SU-DHL-6 (cell line): Measurements from ENCODE around the gene TRAPPC2L.

Experiments used
- H2AFZ ChIP-seq: fragments of 200-600 bp; sonication (generic); 2 replicates; pipeline ENCODE4 v1.6.1; 2014; ENCODE audit warnings: low read depth, mild to moderate bottlenecking, moderate library complexity, mixed read lengths, antibody characterized with exemption, low read length; ENCODE audit not compliant: severe bottlenecking
- H3F3A ChIP-seq: fragments of 200-600 bp; shearing (Covaris generic); 2 replicates; pipeline ENCODE4 v1.6.0; 2016; ENCODE audit warnings: antibody characterized with exemption, mild to moderate bottlenecking; ENCODE audit not compliant: insufficient read depth
- H3K27ac ChIP-seq: fragments of 200-600 bp; sonication (generic); 2 replicates; pipeline ENCODE4 v1.5.1; 2016; ENCODE audit warnings: low read depth, mild to moderate bottlenecking, low read length, moderate library complexity, mixed read lengths
- H3K27me3 ChIP-seq: fragments of 200-600 bp; sonication (generic), shearing (Covaris generic); 2 replicates; pipeline ENCODE4 v1.6.0; 2014; ENCODE audit warnings: mild to moderate bottlenecking, low read length
- H3K36me3 ChIP-seq: fragments of 200-600 bp; sonication (generic); 2 replicates; pipeline ENCODE4 v1.6.1; 2014; ENCODE audit warnings: mild to moderate bottlenecking, low read length, mixed read lengths
- H3K4me2 ChIP-seq: fragments of 300-600, 200-600 bp; shearing (Covaris generic), sonication (generic); 2 replicates; pipeline ENCODE4 v1.6.0; 2014; ENCODE audit warnings: low read length, low read depth, mild to moderate bottlenecking; ENCODE audit not compliant: poor library complexity, severe bottlenecking
- H3K4me3 ChIP-seq: fragments of 200-600 bp; sonication (generic); 2 replicates; pipeline ENCODE4 v1.5.1; 2014; ENCODE audit warnings: antibody characterized with exemption, low read length, mild to moderate bottlenecking, mixed read lengths; ENCODE audit not compliant: insufficient read depth, poor library complexity, severe bottlenecking
- H3K79me2 ChIP-seq: fragments of 200-600 bp; sonication (generic); 2 replicates; pipeline ENCODE4 v1.6.1; 2014; ENCODE audit warnings: mild to moderate bottlenecking, low read length, moderate library complexity; ENCODE audit not compliant: insufficient read depth
- H3K9ac ChIP-seq: fragments of 200-600 bp; sonication (generic); 2 replicates; pipeline ENCODE4 v1.7.0; 2014; ENCODE audit warnings: mild to moderate bottlenecking, low read length
- H3K9me2 ChIP-seq: fragments of 200-600 bp; sonication (generic); replicated peaks from 2 replicates; pipeline ENCODE4 v1.6.1; 2014; ENCODE audit warnings: low read length; ENCODE audit not compliant: insufficient read depth
- H3K9me3 ChIP-seq: fragments of 200-600 bp; sonication (generic); 2 replicates; pipeline ENCODE4 v1.6.1; 2014; ENCODE audit warnings: low read length, mixed read lengths; ENCODE audit not compliant: insufficient read depth
- H4K20me1 ChIP-seq: fragments of 200-600 bp; sonication (generic); 2 replicates; pipeline ENCODE4 v1.6.1; 2014; ENCODE audit warnings: low read depth, mild to moderate bottlenecking, antibody characterized with exemption, low read length, moderate library complexity, mixed read lengths
- EZH2phosphoT487 ChIP-seq: fragments of 200-600 bp; sonication (generic), shearing (Covaris generic); conservative IDR thresholded peaks from 2 replicates; pipeline ENCODE4 v1.6.1; 2018; ENCODE audit warnings: mild to moderate bottlenecking, antibody characterized with exemption, low read length, moderate library complexity, mixed read lengths
- TF ChIP-seq, protein P1 (sequence below): fragments of 200-600 bp; sonication (generic); IDR thresholded peaks from one replicate; pipeline ENCODE4 v1.5.1; 2017; ENCODE audit warnings: antibody characterized with exemption, mild to moderate bottlenecking, low read length, moderate library complexity; ENCODE audit not compliant: insufficient read depth, poor library complexity, severe bottlenecking

TRAPPC2L gene

DNA sequence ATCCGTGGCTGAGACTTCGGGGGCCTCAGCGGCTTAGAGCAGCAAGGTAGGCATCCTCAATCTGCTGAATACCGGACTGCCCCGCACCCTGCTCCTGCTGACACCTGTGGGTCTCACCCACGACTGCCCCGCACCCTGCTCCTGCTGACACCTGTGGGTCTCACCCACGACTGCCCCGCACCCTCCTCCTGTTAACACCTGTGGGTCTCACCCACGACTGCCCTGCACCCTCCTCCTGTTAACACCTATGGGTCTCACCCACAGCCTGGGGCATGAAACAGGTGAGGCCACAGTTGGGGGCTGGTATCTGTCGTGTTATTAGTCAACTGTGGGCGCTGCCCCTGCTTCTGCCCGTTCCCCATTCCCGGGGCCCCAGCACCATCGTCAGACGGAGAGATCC lies 45.8 kb downstream of the TRAPPC2L start:
- no peak overlapping the region for H2AFZ ChIP-seq
- no peaks in the 10 kb centered on the region for H3K36me3 ChIP-seq
- H3K9me2 ChIP-seq = no peaks in the 10 kb centered on the region
- H3K27ac ChIP-seq = no peak overlapping the region
- H3F3A ChIP-seq = no peaks in the 10 kb centered on the region
- no peaks in the 10 kb centered on the region for H3K9me3 ChIP-seq
- TF ChIP-seq, protein P1, sequence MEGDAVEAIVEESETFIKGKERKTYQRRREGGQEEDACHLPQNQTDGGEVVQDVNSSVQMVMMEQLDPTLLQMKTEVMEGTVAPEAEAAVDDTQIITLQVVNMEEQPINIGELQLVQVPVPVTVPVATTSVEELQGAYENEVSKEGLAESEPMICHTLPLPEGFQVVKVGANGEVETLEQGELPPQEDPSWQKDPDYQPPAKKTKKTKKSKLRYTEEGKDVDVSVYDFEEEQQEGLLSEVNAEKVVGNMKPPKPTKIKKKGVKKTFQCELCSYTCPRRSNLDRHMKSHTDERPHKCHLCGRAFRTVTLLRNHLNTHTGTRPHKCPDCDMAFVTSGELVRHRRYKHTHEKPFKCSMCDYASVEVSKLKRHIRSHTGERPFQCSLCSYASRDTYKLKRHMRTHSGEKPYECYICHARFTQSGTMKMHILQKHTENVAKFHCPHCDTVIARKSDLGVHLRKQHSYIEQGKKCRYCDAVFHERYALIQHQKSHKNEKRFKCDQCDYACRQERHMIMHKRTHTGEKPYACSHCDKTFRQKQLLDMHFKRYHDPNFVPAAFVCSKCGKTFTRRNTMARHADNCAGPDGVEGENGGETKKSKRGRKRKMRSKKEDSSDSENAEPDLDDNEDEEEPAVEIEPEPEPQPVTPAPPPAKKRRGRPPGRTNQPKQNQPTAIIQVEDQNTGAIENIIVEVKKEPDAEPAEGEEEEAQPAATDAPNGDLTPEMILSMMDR = no peak
- TF ChIP-seq EZH2phosphoT487 = no peak
- H3K4me3 ChIP-seq = no peak overlapping the region
- H4K20me1 ChIP-seq = peaks cover 4% of the 10 kb centered on the region; the same call in 1 of the 2 replicates
- H3K27me3 ChIP-seq = no peaks in the 10 kb centered on the region
- no peak overlapping the region for H3K9ac ChIP-seq
- no peak overlapping the region for H3K4me2 ChIP-seq
- H3K79me2 ChIP-seq = peaks cover 58% of the 10 kb centered on the region

- Histone ChIP-seq H2AFZ (no peak overlapping the region), H3K36me3 (no peaks in the 10 kb centered on the region), H3K79me2 (peaks cover 63% of the 10 kb centered on the region), H3F3A (no peaks in the 10 kb centered on the region), H3K9ac (no peak overlapping the region), H4K20me1 (peaks cover 4% of the 10 kb centered on the region; the same call in 1 of the 2 replicates), H3K4me2 (no peak overlapping the region), H3K4me3 (no peak overlapping the region), H3K9me3 (no peaks in the 10 kb centered on the region), H3K9me2 (no peaks in the 10 kb centered on the region), H3K27ac (no peak overlapping the region), H3K27me3 (no peaks in the 10 kb centered on the region)
- TF ChIP-seq, protein P1 = no peak
- no peak for TF ChIP-seq EZH2phosphoT487
Measured at GRCh38 chr16:88903267-88903666, 46.3 kb downstream of the TRAPPC2L start.

GRCh38 chr16:88904676-88905365 lies 47.9 kb downstream of the TRAPPC2L start:
- H3K9ac ChIP-seq = no peak overlapping the region

More at GRCh38 chr16:88904676-88905365, 47.9 kb downstream of the TRAPPC2L start:
- Histone ChIP-seq H2AFZ (no peak overlapping the region), H3K79me2 (peaks cover 78% of the 10 kb centered on the region), H3K9me3 (no peaks in the 10 kb centered on the region), H3K9me2 (no peaks in the 10 kb centered on the region), H3K4me2 (no peak overlapping the region), H3K36me3 (no peaks in the 10 kb centered on the region), H3F3A (no peaks in the 10 kb centered on the region), H3K4me3 (no peak overlapping the region), H3K27me3 (no peaks in the 10 kb centered on the region), H3K27ac (no peak overlapping the region), H4K20me1 (peaks cover 11% of the 10 kb centered on the region; the same call in 1 of the 2 replicates)
- TF ChIP-seq, protein P1 = no peak
- no peak for TF ChIP-seq EZH2phosphoT487
